GM12878 (cell line): Measurements from ENCODE around the gene SLC26A1. TPM values are rescaled to one million over a fixed set of nuclear protein-coding genes. Genes with fewer than 3 reads are reported as not detected.

Source experiments
- ATF7 ChIP-seq: fragments of 450-650 bp; IDR thresholded peaks from 2 replicates; pipeline ENCODE4 v1.6.1; 2016; ENCODE audit warnings: low read depth, mild to moderate bottlenecking
- CBFB ChIP-seq: IDR thresholded peaks from 2 replicates; pipeline ENCODE4 v1.6.1; 2016; ENCODE audit warnings: antibody characterized with exemption, low read depth
- CHD1 ChIP-seq: IDR thresholded peaks from 2 replicates; pipeline ENCODE4 v1.6.1; 2012; ENCODE audit warnings: low read depth, low read length, improper control_type of control experiment
- CREB1 ChIP-seq: IDR thresholded peaks from 2 replicates; pipeline ENCODE4 v1.6.1; 2012; ENCODE audit warnings: low read depth, mild to moderate bottlenecking, inconsistent platforms
- DPF2 ChIP-seq: fragments of 450-650 bp; IDR thresholded peaks from 2 replicates; pipeline ENCODE4 v1.6.1; 2017; ENCODE audit warnings: mild to moderate bottlenecking
- EP300 ChIP-seq, 2 experiments: fragments of 150-350 bp in 1 of 2; IDR thresholded peaks; 2 replicates each; pipeline ENCODE4 v1.6.1; 2011 to 2012; ENCODE audit warnings: low read depth in 2 of 2, low read length in 2 of 2, borderline replicate concordance in 1 of 2, improper control_type of control experiment in 1 of 2, inconsistent platforms in 1 of 2; ENCODE audit not compliant: control insufficient read depth in 1 of 2
- ETV6 ChIP-seq, 2 experiments: fragments of 450-650 bp in 1 of 2; IDR thresholded peaks in 1 of 2; conservative IDR thresholded peaks in 1 of 2; 2 replicates each; pipeline ENCODE4 v1.6.1; 2014; ENCODE audit warnings: antibody characterized with exemption in 1 of 2, borderline replicate concordance in 1 of 2, low read depth in 1 of 2, mild to moderate bottlenecking in 1 of 2, moderate library complexity in 1 of 2
- HDAC6 ChIP-seq: fragments of 200-600 bp; sonication (generic); IDR thresholded peaks from one replicate; pipeline ENCODE4 v1.8.0; 2017; ENCODE audit warnings: antibody characterized with exemption; ENCODE audit not compliant: unreplicated experiment
- NBN ChIP-seq: fragments of 450-650 bp; IDR thresholded peaks from 2 replicates; pipeline ENCODE4 v1.6.1; 2016
- NR2C2 ChIP-seq: IDR thresholded peaks from 2 replicates; pipeline ENCODE4 v1.6.1; 2011; ENCODE audit warnings: borderline replicate concordance, low read depth; ENCODE audit not compliant: control insufficient read depth, insufficient read length
- POLR2A ChIP-seq: IDR thresholded peaks from 2 replicates; pipeline ENCODE4 v1.6.1; 2011; ENCODE audit warnings: low read depth, mild to moderate bottlenecking, low read length
- POLR2AphosphoS2 ChIP-seq: IDR thresholded peaks from 2 replicates; pipeline ENCODE4 v1.6.1; 2011; ENCODE audit warnings: low read depth, mild to moderate bottlenecking, low read length, improper control_type of control experiment, moderate library complexity
- RBBP5 ChIP-seq: fragments of 200-600 bp; sonication (generic); conservative IDR thresholded peaks from 2 replicates; pipeline ENCODE4 v1.6.1; 2016
- SUZ12 ChIP-seq: fragments of 200-600 bp; sonication (generic); IDR thresholded peaks from one replicate; pipeline ENCODE4 v1.6.1; 2018; ENCODE audit warnings: antibody characterized with exemption, mild to moderate bottlenecking; ENCODE audit not compliant: unreplicated experiment
- ZBTB33 ChIP-seq: fragments of 450-650 bp; IDR thresholded peaks from 2 replicates; pipeline ENCODE4 v1.6.1; 2017; ENCODE audit warnings: mild to moderate bottlenecking
- ZNF207 ChIP-seq: fragments of 450-650 bp; IDR thresholded peaks from 2 replicates; pipeline ENCODE4 v1.6.1; 2014; ENCODE audit warnings: antibody characterized with exemption, mild to moderate bottlenecking, borderline replicate concordance
- ZNF687 ChIP-seq: fragments of 450-650 bp; IDR thresholded peaks from 2 replicates; pipeline ENCODE4 v1.6.1; 2017; ENCODE audit warnings: mild to moderate bottlenecking, moderate library complexity
- polyA plus RNA-seq, 11 experiments: library from polyadenylated mRNA; depleted of rRNA in 4 of 11; unstranded in 6 of 11; stranded (reverse) in 5 of 11; fragments of >200 nt; fragmentation: Nextera tagmentation in 4 of 11; fragmentation: Illumina TruSeq in 1 of 11; extraction: Ambion mirVana in 4 of 11; extraction: Trizol in 1 of 11; gene quantifications; 1 replicate in 1 of 11; 2 replicates in 10 of 11; pipeline versions ENCODE4 v1.2.1 to v1.2.3, GENCODE V29; 2011 to 2016; ENCODE audit warnings: inconsistent platforms in 2 of 11, missing spikeins in 2 of 11, low read depth in 1 of 11
- total RNA-seq, 4 experiments: library from RNA; depleted of rRNA in 3 of 4; stranded (reverse); fragments of >200 nt in 3 of 4; fragmentation: Illumina TruSeq in 1 of 4; extraction: Trizol in 1 of 4; gene quantifications; 2 replicates each; pipeline versions ENCODE4 v1.2.1 to v1.2.3, GENCODE V29; 2013 to 2021
- TF ChIP-seq, protein P1 (sequence below): IDR thresholded peaks from 2 replicates; pipeline ENCODE4 v1.6.1; 2012; ENCODE audit warnings: low read depth, low read length, improper control_type of control experiment
- TF ChIP-seq, protein P2 (sequence below): fragments of 450-650 bp; IDR thresholded peaks from 2 replicates; pipeline ENCODE4 v1.6.1; 2017; ENCODE audit warnings: mild to moderate bottlenecking, low read depth, inconsistent platforms; ENCODE audit not compliant: poor library complexity, severe bottlenecking

SLC26A1 gene
- total and polyA plus RNA-seq, 10 of the 15 experiments (the other 5 are each of a cell fraction or from before 2014, with no cell fraction given): 0.05 to 0.96 (median 0.28) TPM; not detected in 5

GRCh38 chr4:973431-974397 is 19.5 kb downstream of the SLC26A1 start, which contains the start of gene DGKQ (continued):
- TF ChIP-seq ZNF687: no peak
- TF ChIP-seq EP300 (IDR thresholded peaks at IDR 0.05; ENCODE audit: borderline replicate concordance in 1 of 2, control insufficient read depth in 1 of 2, low read depth in 2 of 2, low read length in 2 of 2): no peak
- TF ChIP-seq ZNF207: no peak
- TF ChIP-seq CBFB: no peak
- TF ChIP-seq CREB1: no peak
- TF ChIP-seq DPF2: peak; percentile 9; the same call in 1 of the 2 replicates
- TF ChIP-seq NBN: no peak
- TF ChIP-seq POLR2AphosphoS2: no peak
- no peak for TF ChIP-seq HDAC6
- TF ChIP-seq ATF7: no peak
- TF ChIP-seq SUZ12: no peak
- TF ChIP-seq, protein P1, sequence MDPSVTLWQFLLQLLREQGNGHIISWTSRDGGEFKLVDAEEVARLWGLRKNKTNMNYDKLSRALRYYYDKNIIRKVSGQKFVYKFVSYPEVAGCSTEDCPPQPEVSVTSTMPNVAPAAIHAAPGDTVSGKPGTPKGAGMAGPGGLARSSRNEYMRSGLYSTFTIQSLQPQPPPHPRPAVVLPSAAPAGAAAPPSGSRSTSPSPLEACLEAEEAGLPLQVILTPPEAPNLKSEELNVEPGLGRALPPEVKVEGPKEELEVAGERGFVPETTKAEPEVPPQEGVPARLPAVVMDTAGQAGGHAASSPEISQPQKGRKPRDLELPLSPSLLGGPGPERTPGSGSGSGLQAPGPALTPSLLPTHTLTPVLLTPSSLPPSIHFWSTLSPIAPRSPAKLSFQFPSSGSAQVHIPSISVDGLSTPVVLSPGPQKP: no peak
- TF ChIP-seq, protein P2, sequence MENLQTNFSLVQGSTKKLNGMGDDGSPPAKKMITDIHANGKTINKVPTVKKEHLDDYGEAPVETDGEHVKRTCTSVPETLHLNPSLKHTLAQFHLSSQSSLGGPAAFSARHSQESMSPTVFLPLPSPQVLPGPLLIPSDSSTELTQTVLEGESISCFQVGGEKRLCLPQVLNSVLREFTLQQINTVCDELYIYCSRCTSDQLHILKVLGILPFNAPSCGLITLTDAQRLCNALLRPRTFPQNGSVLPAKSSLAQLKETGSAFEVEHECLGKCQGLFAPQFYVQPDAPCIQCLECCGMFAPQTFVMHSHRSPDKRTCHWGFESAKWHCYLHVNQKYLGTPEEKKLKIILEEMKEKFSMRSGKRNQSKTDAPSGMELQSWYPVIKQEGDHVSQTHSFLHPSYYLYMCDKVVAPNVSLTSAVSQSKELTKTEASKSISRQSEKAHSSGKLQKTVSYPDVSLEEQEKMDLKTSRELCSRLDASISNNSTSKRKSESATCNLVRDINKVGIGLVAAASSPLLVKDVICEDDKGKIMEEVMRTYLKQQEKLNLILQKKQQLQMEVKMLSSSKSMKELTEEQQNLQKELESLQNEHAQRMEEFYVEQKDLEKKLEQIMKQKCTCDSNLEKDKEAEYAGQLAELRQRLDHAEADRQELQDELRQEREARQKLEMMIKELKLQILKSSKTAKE: no peak
- peak; percentile 61; the same call in 1 of the 2 replicates for TF ChIP-seq POLR2A
- no peak for TF ChIP-seq CHD1
- no peak for TF ChIP-seq RBBP5
- TF ChIP-seq ZBTB33: no peak
- TF ChIP-seq ETV6 (conservative IDR thresholded peaks at IDR 0.05 in 1 of 2, IDR thresholded peaks at IDR 0.05 in 1 of 2; ENCODE audit: borderline replicate concordance in 1 of 2, low read depth in 1 of 2): no peak
- no peak for TF ChIP-seq NR2C2
